NCI-H146 treated with DMSO at 0.1 percent for 48 hours (cell line): ENCODE measurements around the gene NIT2.
"Not testable (repeated sequence)": the region's sequence is repeated elsewhere in the genome, so short reads cannot be mapped to it uniquely, and the experiment has no call there.

Experiments used
- DNase-seq: peaks from one replicate; lab custom pipeline; 2025; ENCODE audit not compliant: unreplicated experiment; lab: John Stamatoyannopoulos, UW

The NIT2 gene, protein sequence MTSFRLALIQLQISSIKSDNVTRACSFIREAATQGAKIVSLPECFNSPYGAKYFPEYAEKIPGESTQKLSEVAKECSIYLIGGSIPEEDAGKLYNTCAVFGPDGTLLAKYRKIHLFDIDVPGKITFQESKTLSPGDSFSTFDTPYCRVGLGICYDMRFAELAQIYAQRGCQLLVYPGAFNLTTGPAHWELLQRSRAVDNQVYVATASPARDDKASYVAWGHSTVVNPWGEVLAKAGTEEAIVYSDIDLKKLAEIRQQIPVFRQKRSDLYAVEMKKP

DNA sequence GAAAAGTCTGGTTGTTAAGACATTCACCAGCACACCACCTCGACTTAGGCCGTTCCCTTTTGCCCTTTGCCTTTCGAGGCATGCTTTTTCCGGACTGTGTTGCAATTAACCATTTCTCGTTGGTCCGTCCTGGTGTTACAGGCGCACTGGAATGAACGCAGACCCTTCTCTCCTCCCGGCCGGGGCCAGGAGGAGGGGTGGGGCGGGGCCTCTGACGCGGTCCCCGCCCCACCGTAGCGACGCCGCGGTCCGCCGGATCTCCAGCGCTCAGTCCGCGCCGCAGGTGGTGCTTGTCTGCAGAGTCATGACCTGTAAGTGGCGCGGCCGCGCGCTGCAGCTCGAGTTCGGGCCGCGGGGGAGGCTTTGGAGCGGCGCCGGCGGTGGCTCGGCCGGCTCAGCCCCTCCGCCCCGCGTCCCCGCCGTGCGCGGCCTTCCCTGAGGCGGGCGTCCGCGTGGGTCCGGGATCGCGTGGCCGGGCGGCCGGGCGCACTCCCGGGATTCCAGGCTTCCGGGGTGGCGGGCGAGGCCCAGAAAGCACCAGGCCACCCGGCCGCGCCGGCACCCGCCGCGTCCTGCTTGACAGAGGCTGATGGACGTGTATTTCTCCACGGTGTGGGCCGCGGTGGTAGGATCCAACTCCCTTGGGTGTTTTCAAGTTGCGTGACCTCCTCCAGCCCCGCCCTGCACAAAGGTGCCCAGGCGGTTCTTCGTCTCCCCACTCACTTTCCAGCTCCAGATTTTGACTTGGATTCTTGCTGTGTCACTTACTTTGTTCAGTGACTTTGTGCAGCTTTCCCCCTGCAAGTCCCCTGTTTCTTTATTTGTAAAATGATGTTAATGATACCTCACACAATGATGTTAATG lies at the start of gene NIT2:
TSS of gene NIT2 (plus strand) at position 270 of the 864 bp plus-strand sequence. CDS start at position 305, 35 bp downstream.
- DNase-seq: peak; percentile 73

DNA sequence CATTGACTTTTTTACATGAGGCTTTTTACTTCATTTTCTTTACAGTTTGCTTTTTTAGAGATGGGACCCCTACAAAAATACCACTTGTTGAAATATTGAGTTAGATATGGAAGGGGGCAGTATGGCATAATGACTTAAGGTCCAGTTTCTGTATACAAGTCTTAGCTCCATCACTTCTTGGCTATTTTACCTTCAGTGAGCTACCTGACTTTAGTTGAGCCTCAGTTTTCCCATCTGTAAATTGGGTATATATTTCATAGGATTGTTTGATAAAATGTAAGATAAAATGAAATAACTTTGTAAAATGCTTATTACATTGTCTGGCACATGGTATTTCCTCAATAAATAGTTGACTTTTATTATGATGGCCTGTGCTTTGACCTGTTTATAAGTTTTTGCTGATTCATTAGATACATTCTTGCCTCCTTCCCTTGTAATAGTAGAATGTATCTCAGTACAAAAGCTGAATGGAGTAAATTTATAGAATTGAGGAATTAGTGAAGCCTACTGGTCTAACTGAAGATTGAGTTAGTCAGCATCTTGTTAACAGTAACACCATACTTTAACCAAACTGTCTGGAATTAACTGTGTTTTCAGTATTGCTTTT lies 46.2 kb upstream of the NIT2 start:
- DNase-seq: no peak

DNA sequence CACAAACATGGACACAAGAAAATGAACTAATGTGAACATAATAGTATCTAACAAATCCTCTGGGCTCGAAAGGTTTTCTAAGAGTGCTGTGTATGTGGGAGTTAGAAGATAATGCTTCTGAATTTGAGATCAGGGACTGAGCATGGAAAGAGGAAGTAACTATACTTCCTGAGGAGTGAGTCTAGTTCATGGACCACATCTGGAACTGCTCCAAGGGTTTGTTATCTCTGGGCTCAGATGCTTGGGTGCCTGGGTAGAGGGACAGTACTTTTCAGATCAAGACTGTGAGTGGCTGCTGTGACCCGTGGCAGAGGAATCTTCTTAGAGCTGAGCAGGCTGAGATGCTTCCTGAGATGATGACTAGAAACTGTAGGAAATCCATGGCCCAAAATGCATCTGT lies 45.2 kb upstream of the NIT2 start:
- DNase-seq: no peak

DNA sequence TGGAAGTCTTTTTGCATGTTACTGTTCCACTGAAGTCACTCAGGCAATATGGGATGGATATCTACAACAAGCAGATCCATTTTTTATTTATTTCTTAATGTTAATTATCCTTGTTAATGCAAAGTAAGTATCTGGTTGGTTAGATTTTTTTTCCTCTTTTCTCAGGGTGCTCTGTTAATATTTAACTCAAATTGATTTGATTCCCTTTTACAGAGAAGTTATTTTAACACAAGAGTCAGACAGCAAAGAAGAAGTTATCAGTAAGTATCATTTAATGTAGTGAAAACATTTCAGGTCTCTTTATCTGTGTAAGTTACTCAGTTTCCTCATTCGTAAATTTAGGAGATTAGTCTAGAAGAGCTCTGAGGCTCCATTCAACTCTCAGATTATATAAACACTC lies 39.5 kb upstream of the NIT2 start:
- DNase-seq: no peak

- no peak for DNase-seq
These were observed 36.8 kb upstream of the NIT2 start for GRCh38 chr3:100297784-100298183.

DNA sequence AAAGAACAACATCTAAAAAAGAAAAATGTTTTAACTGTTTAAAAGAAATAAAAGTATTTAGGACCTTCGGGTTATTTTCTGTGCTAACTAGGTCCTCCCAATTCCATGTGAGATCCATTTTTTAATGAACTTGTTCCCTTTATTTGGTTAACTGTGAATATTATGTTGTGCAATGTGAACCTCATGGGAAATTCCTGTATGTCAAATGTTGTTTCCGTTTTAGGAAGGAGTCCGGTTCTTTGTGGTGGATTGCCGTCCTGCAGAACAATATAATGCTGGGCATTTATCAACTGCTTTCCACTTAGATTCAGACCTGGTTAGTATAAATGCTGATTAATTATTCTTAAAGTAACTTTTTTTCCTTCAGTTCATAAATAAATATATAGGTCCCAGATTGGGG lies 35.5 kb upstream of the NIT2 start:
- no peak for DNase-seq

GRCh38 chr3:100306695-100307094 lies 27.9 kb upstream of the NIT2 start:
- DNase-seq: no peak

DNA sequence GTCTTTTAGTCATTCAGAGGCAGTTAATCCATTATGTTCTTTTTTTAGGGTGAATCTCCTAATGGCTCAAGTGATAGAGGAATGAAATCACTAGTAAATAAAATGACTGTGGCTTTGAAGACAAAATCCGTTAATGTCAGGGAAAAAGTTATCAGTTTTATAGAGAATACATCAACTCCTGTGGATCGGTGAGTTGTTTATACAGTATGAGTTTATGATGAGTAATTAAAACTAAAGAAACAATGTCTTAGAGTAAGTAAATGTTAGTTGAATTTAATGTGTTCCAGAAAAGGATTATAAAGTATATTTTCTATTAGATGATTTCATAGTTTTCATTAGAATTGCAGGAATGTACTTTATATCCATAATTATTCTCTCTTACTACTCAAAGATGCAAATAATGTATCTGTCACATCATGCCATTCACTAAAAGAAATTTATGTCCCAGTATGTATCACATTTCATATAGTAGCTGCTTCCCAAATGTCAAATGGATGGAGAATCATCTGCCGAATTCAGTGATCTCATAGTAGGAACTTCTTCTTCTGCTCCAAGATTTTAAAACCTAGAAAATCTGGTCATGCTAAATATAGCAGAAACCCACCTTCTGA lies 24.1 kb upstream of the NIT2 start:
- DNase-seq: no peak

DNA sequence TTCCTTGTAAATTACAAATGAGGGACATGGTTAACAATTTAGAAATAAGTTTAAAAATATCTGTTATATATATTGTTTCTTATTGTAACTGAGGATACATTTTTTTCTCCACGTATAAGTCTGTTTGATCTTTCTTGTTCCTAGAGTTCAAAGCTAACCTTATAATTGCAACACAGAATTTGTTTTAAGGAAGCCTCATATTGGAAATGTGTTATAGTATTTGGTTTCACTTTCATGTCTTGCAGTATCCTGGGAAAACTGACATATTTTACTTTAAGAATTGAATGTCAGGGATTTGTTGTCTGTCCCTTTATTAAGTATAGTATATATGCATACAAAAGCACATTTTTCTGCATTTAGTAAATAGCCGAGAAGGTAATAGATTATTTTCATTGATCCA lies 23.5 kb upstream of the NIT2 start:
- no peak for DNase-seq

DNA sequence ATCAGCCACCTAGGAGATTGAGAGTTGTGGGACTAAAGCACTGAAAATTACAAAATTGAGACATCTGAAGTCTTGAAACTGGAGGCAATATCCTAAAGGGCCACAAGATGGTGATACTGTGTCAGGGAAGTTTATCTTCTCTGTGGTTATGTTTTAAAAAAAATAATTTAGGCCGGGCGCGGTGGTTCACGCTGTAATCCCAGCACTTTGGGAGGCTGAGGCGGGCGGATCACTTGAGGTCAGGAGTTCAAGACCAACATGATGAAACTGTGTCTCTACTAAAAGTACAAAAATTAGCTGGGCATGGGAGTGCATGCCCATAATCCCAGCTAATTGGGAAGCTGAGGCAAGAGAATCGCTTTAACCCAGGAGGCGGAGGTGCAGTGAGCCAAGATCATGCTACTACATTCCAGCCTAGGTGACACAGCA lies 17.9 kb upstream of the NIT2 start:
- DNase-seq: no peak

- DNase-seq: no peak
These were observed 16.6 kb upstream of the NIT2 start for GRCh38 chr3:100317912-100318311.

- no peak for DNase-seq
These were observed 14.6 kb upstream of the NIT2 start for GRCh38 chr3:100319951-100320350.

DNA sequence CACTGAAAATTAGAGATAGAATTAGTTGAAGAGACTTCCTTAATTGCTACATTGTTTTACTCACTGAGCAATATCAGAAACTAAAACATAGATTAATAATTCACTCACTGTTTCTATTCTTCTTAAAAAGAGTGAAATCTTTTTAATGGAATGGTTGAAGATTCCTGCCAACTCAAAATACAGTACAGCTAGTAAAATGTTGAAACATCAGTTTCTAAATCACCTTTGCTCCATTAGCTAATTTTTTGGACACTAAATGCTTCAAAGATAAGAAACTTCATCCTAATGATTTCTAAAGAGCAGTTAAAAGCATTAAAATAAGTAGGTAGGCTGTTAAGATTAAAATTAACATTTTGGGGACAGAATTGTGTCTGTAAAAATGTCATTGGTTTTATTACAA lies 10.5 kb upstream of the NIT2 start:
- no peak for DNase-seq

GRCh38 chr3:100325827-100326226 lies 8.7 kb upstream of the NIT2 start:
- no peak for DNase-seq

DNA sequence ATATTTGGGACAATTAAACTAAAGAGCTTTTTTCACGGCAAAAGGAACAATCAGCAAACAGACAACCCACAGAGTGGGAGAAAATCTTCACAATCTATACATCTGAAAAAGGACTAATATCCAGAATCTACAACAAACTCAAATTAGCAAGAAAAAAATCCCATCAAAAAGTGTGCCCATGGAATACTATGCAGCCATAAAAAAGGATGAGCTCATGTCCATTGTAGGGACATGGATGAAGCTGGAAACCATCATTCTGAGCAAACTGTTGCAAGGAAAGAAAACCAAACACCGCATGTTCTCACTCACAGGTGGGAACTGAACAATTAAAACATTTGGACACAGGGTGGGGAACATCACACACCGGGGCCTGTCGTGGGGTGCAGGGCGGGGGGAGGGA lies 7.2 kb upstream of the NIT2 start:
- DNase-seq: not testable (repeated sequence)

GRCh38 chr3:100329800-100330489 lies 4.6 kb upstream of the NIT2 start:
- DNase-seq: no peak

GRCh38 chr3:100330651-100331050 lies 3.9 kb upstream of the NIT2 start:
- no peak for DNase-seq

GRCh38 chr3:100331660-100332059 lies 2.9 kb upstream of the NIT2 start:
- no peak for DNase-seq

DNA sequence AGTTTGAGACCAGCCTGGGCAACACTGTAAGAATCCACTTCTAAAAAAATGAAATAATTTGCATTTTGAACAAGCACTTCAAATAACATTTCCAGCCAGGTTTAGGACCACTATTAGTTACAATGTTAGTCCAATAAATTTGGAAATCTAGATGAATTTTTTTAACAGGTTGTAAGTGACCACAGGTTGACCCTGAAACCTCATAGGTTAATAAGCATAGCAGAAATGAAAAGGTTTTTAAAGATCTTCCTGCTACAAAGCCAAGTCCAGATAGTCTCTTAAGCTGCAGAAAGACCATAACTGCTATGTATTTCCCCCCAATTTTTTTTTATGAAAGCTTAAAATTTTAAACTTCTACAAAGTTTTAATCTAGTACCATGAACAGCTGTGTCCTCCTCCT lies 1.5 kb upstream of the NIT2 start:
- no peak for DNase-seq

DNA sequence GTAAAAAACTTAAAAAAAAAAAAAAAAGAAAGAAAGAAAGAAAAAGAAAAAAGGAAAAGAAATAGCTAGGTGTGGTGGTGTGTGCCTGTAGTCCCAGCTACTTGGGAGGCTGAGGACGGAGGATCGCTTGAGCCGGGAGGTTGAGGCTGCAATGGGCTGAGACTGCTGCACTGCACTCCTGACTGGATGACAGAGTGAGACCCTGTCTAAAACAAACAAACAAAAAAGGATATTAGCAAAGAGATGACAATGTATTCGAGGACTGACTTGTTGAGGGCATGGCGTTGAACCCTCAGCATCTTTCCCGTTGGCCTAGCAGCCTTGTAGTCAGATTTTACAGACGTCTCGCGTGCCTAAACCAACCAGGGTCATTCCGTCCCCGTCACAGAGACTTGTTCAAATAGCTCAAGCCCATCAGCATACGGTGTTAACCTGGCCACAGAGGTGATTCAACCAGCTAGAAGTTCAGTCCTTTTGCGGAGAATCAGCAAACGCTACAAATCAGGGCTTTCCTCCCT lies 528 bp upstream of the NIT2 start:
- no peak for DNase-seq

- no peak for DNase-seq
These were observed 877 bp downstream of the NIT2 start for GRCh38 chr3:100335434-100335833.
